ENCODE data around the gene GPS2.

DNA sequence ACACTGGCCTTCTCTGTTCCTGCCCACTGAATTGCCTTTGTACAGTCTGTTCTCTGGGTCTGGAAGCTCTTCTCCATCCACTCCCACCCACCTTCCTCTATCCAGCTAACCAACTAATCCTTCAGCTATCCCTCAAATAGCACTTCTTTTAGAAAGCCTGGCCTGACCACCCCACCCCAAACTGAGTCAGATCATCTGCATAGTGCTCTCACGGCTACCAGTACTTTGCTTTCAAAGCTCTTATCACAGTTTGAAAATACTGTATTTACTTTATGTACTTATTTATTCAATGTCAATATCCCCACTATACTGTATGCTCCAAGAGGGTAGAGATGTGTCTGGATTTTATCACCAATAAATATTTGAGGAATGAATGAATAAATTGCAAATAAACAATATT lies 48.4 kb downstream of the GPS2 start:
- no peak for TF ChIP-seq SPI1 (IDR thresholded peaks at IDR 0.05; ENCODE audit: borderline replicate concordance, insufficient read depth, low read depth, low read length)
- TF ChIP-seq, protein P1, sequence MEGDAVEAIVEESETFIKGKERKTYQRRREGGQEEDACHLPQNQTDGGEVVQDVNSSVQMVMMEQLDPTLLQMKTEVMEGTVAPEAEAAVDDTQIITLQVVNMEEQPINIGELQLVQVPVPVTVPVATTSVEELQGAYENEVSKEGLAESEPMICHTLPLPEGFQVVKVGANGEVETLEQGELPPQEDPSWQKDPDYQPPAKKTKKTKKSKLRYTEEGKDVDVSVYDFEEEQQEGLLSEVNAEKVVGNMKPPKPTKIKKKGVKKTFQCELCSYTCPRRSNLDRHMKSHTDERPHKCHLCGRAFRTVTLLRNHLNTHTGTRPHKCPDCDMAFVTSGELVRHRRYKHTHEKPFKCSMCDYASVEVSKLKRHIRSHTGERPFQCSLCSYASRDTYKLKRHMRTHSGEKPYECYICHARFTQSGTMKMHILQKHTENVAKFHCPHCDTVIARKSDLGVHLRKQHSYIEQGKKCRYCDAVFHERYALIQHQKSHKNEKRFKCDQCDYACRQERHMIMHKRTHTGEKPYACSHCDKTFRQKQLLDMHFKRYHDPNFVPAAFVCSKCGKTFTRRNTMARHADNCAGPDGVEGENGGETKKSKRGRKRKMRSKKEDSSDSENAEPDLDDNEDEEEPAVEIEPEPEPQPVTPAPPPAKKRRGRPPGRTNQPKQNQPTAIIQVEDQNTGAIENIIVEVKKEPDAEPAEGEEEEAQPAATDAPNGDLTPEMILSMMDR (IDR thresholded peaks at IDR 0.05 in 2 of 3, conservative IDR thresholded peaks at IDR 0.05 in 1 of 3; ENCODE audit: control insufficient read depth in 2 of 3, extremely low read depth in 1 of 3, insufficient read depth in 1 of 3, low read depth in 3 of 3, low read length in 3 of 3), result no peak
- no peak for TF ChIP-seq POLR2AphosphoS2 (IDR thresholded peaks at IDR 0.05; ENCODE audit: low read depth, low read length)
- no peak for TF ChIP-seq EP300 (IDR thresholded peaks at IDR 0.05; ENCODE audit: borderline replicate concordance in 1 of 2, control insufficient read depth in 1 of 2, low read depth in 2 of 2, low read length in 2 of 2)
- TF ChIP-seq ELK1 (IDR thresholded peaks at IDR 0.05; ENCODE audit: low read depth, low read length), result no peak
- no peak for TF ChIP-seq SIX5 (IDR thresholded peaks at IDR 0.05; ENCODE audit: low read depth, low read length, severe bottlenecking)
- no peak for TF ChIP-seq ZNF207 (IDR thresholded peaks at IDR 0.05; ENCODE audit: borderline replicate concordance)
- TF ChIP-seq CBFB (IDR thresholded peaks at IDR 0.05; ENCODE audit: low read depth), result no peak
- no peak for TF ChIP-seq CHD4 (IDR thresholded peaks at IDR 0.05)

Measured in GM12878 (cell line).